Activated CD4-positive, CD25-positive, alpha-beta regulatory T cell treated with anti-CD3 and anti-CD28 coated beads, Interleukin-2, amount 50 U/mL, for 16 hours (primary cell): ENCODE measurements around the gene CCDC24.

Experiments
- DNase-seq: peaks from one replicate; pipeline ENCODE4 v3.0.0-alpha.2; 2020; ENCODE audit warnings: low read depth, low spot score

Gene CCDC24

DNA sequence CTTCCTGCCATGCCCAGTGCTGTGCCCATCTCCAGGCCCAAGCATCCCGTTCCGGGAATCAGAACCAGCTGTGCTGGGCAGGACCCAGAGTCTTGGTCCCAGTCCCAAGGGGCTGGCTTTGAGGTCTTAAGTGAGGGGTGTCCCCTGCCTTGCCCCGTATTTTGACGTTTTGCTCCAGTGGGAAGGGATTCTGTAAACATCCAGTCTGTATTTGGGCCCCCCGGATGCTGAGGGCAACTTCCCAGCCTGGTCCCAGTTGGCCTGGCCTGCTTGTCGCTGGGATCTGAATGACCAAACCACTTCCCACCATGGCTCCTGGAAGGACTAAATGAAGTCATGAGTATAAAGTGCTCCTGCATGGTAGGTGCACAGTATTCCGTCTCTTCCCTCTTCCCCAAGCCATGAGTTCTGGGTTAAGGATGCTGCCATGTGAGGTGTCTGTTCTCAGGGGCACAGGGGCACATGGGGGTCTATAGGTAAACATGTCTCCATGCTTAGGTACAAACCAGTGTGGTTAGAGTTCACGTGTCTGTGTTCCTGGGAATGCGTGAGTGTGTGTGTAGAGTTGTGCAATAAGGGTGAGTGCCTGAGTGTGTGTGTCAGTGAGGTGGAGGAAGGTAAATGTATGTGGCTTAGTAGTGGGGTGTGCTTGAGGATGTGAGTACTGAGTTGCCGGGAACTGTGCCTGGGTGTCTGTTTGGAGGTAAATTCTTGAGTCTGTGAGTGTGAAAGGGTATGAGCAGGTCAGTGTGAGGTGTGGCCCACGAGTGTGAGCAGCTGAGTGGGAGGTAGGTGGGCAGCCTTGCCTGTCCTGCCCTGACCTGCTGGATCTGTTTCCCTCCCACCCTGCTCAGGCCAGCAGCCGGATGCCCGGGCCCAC, 10.9 kb upstream of the CCDC24 start:
- DNase-seq: no peak

DNA sequence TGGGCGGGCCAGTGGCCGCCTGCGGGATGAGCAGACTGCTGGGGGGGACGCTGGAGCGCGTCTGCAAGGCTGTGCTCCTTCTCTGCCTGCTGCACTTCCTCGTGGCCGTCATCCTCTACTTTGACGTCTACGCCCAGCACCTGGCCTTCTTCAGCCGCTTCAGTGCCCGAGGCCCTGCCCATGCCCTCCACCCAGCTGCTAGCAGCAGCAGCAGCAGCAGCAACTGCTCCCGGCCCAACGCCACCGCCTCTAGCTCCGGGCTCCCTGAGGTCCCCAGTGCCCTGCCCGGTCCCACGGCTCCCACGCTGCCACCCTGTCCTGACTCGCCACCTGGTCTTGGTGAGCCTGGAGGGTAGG, 10.3 kb upstream of the CCDC24 start:
- no peak for DNase-seq

DNA sequence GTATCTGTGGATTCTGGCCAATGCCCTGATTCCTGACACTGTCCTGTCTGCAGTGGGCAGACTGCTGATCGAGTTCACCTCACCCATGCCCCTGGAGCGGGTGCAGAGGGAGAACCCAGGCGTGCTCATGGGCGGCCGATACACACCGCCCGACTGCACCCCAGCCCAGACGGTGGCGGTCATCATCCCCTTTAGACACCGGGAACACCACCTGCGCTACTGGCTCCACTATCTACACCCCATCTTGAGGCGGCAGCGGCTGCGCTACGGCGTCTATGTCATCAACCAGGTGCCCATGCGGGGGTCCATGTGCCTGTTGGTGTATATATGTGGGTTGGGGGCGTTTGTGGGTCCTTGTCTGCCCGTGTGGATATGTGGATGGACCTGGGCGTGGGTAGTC, 9.8 kb upstream of the CCDC24 start:
- DNase-seq: no peak

DNA sequence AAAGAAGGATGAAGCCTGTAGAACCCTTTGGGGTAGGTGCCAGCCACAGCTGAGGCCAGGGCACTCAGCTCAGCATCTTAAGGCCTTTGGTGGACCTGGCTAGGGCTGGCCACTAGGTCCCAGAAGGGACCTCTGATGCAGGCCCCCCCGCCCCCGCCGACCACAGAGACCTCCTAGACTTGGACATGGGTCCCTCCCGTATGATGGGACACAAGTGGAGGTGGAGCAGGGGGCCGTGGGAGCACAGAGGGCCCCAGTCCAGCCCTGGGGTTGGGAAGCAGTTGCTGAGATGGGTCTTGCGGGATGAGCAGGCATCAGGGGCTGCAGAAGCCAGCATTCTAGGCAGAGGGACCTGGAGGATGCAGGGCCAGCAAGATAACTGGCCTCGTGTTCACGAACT, 9.2 kb upstream of the CCDC24 start:
- no peak for DNase-seq

DNA sequence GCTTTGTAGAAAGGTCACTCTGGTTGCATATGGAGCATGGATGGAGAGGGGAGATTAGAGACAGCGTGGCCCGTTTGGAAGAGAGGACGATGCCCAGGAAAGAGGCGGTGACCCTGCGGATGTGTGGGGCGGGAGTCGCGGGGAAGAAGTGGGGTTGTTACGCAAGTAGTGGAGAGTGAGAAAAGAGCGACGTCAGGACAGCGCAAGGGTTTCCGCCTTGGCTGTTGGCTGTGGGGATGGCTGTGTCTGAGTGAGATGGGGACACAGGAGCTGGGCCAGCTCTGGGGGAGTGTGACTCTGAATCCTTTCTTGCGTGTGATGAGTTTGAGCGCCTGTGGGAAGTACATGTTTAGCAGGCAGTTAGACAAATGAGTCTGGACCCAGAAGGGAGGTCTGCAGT, 8.6 kb upstream of the CCDC24 start:
- no peak for DNase-seq

DNA sequence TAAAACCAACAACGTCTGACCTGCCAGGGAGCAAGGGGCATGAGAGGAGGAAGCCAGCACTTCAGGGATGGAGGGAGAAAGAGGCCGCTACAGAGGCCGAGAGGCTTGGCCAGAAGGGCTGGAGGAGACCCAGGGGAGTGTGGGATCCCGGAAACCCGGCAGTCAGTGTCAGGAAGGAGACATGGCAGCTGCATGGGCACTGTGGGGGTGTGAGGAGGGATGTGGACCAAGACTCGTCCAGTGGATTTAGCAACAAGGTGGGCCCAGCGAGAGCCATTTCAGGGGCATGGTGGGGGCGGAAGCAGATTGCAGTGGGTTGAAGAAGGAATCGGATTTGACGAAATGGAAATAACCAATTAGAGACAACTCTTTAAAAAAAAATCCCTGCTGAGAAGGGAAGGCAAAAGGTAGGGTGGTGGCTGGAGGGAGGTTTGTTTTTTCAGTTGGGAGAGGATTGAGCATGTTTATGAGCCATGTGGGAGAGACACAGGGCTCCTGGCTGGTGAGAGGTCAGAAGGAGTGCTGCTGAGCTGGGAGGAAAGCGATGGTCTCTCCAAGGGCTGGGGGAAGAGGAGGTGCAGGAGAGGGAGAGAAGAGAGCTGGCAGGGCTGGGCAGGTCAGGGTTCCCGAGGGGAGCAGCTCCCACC, 8.0 kb upstream of the CCDC24 start:
- no peak for DNase-seq

DNA sequence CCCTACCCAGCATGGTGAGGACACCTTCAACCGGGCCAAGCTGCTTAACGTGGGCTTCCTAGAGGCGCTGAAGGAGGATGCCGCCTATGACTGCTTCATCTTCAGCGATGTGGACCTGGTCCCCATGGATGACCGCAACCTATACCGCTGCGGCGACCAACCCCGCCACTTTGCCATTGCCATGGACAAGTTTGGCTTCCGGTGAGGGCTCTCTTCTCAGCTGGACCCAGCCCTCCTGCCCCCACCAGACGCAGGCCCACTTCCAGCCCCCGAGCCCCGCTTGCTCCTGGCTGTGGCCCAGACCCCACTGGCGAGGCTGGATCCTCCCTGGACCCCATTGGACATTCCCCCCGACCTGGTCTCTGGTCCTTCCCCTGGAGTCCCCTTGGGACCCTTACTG, 6.5 kb upstream of the CCDC24 start:
- no peak for DNase-seq

DNA sequence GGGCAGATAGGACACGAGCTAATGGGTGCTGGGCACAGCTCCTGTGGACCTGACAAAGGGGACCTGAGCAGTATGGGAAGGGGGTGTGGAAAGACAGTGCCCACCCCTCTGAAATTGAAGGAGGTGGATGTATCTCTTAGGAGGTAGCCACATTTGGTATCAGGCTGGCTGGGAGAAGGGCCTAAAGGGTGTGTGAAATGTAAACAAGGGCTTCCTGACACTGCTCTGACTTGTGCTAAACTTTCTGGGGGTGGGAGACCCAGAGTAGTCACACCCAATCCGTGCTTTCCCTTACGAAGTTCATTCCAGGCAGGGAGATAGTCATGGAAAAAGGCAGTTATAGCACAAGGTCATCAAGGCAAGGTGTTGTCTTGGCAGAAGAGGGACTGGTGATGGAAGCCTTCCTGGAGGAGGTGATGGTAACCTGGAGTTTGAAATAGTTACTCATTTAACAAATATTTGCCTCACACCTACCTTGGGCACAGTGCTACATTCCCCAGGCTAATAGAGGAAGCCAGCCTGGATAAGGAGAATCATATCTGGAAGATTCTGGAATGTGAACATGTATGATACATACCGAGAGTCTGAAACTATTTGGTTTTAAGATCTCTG, 5.3 kb upstream of the CCDC24 start:
- no peak for DNase-seq

DNA sequence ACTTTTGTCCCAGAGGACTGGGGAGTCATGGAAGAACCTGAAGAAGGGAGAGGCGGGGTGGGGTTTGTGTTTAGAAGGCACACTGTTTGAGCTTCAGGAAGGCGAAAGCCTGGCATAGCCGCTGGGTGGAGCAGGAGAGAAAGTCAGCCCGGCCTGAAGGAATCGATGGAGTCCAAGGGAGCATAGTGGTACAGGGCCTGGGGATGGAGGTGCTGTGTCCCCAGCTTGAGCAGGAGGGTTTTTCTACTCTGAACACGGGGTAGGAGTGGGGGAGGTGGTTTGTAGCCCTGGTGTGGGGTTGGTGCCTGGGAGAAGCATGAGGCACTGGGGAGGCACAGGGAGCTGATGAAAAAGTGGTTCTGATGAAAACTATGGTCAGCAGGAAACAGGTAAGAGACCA, 4.7 kb upstream of the CCDC24 start:
- DNase-seq: no peak

DNA sequence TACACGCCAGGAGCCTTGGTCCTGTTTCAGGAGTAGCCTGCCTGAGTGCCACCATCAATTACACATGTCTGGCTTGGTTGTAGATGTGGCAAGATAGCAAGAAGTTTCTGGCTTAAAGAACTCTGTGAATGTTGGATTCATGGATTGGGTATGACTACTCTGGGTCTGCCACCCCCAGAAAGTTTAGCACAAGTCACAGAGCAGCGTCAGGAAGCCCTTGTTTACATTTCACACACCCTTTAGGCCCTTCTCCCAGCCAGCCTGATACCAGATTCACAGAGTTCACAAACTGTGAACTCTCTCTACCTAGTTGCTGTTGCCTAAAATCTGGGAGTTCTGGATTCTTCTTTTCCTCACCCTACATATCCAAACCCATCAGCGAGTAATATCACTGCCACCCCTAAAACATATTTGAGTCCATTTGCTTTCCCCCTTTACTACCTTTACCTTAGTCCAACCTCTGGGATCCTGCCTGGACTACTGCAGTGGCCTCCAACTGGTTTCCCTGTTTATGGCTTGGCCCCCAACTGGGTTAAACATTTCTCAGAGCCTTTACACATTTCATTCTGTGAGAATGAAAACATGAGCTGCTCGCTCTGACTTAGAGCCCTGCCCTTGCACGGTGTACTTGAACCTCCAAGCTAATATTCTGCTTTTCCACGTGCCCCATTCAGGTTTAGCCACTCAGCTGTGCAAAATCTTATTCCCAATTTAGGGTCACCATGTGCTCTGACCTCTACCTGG, 4.1 kb upstream of the CCDC24 start:
- DNase-seq: no peak

DNA sequence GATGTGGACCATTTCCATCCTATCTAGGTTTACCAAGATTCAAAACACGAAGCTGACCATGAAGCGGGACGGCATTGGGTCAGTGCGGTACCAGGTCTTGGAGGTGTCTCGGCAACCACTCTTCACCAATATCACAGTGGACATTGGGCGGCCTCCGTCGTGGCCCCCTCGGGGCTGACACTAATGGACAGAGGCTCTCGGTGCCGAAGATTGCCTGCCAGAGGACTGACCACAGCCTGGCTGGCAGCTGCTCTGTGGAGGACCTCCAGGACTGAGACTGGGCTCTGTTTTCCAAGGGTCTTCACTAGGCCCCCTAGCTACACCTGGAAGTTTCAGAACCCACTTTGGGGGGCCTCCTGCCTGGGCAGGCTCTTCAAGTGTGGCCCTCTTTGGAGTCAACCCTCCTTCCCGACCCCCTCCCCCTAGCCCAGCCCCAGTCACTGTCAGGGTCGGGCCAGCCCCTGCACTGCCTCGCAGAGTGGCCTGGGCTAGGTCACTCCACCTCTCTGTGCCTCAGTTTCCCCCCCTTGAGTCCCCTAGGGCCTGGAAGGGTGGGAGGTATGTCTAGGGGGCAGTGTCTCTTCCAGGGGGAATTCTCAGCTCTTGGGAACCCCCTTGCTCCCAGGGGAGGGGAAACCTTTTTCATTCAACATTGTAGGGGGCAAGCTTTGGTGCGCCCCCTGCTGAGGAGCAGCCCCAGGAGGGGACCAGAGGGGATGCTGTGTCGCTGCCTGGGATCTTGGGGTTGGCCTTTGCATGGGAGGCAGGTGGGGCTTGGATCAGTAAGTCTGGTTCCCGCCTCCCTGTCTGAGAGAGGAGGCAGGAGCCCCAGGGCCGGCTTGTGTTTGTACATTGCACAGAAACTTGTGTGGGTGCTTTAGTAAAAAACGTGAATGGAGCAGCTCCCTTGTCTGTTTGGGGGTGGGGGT, 864 bp upstream of the CCDC24 start:
- no peak for DNase-seq

DNA sequence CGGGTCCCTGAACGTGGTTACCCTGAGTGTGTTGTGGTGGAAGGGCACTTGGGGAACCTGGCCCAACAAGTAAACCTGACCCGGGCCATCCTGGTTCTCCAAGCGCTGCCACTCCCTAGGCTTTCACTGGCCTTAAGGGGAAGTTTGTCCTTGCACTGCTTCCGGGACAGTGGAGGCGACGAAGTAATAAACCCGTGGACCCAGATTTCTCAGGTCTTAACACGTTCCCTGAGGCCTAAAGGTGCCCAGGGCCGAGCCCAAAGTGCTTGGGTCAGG, 261 bp upstream of the CCDC24 start:
- no peak for DNase-seq

DNA sequence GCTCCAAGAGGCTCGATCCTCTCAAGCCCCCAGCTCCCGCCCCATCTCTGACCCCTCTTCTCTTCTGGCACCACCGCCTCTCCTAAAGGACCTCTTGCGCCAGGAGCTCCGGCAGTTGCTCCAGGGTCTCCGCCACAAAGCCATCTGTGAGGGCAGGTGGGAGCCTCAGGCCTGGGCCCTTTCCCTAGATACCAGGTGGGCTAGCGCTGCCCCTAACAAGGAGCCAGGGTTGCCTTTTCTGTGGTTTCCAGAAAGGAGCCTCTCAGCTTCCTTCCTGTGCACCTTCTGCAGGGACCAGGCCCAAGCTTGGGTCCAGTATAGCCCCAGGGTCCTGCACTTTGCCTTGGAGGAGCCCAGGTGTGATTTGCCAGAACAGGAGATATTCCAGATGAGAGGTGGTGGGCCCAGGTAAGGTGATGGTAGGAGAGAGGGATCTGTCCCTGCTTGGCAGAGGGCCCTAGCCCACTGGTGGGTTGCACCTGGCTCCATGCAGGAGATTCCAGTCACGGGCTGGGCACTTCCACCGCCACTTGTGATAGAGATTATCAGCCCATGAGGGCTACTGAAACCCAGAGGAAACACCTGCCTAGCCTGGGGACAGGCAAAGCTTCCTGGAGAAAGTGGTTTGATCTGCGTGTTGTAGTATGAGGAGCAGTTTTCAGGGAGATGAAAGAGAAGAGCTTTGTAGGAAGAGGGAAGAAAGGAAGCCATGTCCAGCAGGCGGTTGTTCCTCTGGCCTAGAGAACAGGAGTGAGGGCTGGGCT, 1.0 kb downstream of the CCDC24 start:
- no peak for DNase-seq

DNA sequence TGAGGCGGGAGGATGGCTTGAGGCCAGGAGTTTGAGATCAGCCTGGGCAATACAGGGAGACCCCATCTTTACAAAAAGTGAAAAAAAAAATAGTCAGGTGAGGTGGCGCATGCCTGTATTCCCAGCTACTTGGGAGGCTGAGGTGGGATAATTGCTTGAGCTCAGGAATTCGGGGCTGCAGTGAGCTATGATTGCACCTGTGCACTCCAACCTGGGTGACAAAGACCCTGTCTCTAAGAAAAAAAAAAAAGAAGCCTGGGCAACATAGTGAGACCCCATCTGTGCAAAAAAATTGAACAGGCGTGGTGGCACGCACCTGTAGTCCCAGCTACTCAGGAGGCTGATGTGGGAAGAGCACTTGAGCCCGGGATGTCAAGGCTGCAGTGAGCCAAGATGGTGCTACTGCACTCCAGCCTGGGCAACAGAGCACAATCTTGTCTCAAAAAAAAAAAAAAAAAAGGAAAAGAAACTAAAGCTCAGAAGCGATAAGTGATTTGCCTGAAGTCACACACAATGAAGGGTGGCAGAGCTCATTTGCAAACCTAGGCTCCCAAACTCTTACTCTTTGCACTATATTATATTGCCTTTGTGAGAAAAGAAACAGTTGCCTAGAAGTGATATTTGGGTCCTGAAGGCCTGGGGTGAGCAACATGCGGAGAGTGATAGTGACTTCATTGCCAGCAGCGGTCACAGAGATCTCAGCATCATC, 2.0 kb downstream of the CCDC24 start:
- DNase-seq: no peak

DNA sequence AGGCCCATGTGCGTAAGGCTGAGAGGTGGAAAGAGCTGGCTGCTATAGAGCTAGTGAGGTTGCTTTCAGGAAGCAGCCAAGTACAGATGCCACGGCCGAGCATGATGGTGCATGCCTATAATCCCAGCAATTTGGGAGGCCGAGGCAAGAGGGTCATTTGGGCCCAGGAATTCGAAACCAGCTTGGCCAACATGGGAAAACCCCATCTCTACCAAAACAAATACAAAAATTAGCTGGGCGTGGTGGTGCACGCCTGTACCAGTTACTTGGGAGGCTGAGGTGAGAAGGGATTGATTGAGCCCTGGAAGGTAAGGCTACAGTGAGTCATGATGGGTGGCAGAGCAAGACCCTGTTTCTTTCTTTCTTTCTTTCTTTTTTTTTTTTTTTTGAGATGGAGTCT, 2.7 kb downstream of the CCDC24 start:
- DNase-seq: no peak

DNA sequence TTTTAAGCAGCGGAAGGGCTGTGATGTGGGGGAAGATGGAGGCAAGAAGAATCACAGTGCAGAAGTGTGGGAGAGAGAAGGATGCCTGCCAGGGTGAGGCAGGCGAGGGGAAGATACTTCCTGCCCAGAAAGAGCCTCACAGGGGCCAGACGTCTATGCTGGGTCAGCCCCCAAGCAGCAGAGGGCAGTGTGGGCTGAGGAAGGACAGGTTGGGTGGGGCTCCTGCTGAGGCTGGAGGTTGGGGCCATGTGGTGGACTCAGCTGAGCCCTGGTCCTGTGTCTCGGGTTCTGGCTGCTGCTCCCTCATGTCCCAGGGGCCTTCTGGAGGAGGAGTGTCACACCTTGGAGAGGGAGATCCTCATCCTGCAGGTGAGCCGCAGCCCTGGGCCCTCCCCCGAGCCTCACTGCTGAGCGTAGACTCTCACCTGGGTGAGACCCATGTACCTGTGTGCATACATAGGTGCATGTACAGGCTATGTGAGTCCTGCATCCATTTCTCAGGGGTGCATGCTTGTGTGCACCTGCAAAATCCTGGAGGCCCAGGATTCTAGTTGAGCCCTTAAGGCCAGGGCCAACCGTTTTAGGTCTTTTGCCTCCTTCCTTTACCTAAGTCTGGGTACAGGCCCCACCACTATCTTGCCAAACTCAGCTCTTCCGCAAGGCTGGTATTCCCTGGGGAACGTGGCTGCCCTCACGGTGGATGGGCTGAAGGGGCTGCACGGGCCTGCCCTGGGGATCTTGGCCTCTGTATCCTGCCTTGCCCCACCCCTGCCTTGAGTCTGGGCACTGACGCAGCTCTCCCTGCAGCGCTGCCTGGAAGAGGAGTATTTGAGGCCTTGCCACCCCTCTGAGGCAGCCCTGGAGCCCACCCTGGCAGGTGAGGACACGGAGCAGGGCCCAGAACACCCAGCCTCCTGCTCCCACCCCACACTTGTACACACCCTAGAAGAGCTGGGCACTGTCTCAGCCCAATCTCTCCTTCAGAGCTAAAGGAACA, 3.7 kb downstream of the CCDC24 start:
- DNase-seq: no peak

DNA sequence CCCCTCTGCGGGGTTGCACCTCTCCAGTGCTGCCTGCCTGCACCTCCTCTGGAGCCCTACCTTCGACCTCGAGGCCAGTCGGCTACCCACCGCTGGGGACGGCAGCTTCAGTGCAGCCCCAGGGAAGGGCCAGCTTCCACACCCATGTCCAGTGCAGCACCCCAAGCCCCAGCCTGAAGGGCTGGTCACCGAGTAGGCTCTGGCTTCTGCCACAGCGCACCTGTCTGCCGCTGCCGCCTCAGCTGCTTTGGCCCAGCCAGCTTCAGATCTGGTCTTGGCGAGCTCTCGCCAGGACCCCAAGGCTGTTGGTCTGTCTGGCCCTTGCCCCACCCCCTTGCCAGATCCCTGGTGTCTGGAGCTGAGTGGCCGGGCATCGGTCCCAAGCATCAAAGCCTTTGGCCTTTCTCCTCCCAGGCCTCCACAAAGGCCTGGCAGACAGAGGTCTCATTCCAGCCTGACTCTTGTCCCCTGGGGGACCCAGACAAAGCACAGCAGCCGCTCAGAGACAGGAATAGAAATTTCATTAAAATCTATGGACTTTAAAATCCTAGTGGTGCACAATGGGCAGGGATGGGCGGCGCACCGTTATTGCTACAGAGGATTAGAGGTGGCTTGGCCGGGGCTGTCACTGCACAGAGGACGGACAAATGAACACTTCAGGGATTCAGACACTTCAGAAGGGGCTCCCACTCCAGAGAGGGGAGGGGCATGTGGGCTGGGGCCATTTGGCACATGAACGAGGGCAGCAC, 4.8 kb downstream of the CCDC24 start:
- no peak for DNase-seq

DNA sequence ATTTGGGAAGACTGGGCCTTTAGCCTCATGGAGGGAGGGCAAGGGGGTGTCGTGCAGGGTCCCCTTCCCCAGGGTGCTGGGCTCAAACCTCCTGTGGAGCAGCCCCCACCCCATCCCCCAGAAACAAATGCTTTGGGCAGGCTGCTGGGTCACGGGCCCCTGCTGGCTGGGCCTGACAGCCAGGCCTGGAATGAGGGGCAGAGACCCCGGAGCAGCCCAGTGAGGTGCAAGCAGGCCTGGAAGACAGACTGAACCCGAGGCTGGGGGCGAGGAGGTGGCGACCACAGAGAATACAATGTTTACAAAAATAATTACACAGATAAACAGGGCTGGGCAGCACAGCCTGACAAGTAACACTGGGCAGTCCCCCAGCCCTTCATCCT, 5.3 kb downstream of the CCDC24 start:
- DNase-seq: no peak
